Upper lobe of left lung (tissue), 6 donors: ENCODE measurements around the gene MYO1F. TPM values are rescaled to one million over a fixed set of nuclear protein-coding genes. Genes with fewer than 3 reads are reported as not detected.

Source experiments
- ATAC-seq, 2 donors: fragments of 200-7000 bp; cut with Tn5 transposase; one replicate each; pipeline ENCODE4 v1.9.1; 2022; ENCODE audit warnings: mild to moderate bottlenecking in 2 of 2, moderate library complexity in 2 of 2; ENCODE audit not compliant: low FRiP score in 2 of 2
- DNase-seq, 2 donors: peaks; one replicate each; pipeline ENCODE4 v3.0.0-alpha.2; 2019 to 2020
- H3K27ac ChIP-seq, 4 donors: fragments of 200-600 bp; sonication (generic); one replicate each; pipeline ENCODE4 v1.5.1; 2016 to 2019
- H3K27me3 ChIP-seq, 4 donors: fragments of 200-600 bp; sonication (generic); one replicate each; pipeline ENCODE4 v1.5.1; 2017 to 2019
- H3K36me3 ChIP-seq, 4 donors: fragments of 200-600 bp; sonication (generic); one replicate each; pipeline ENCODE4 v1.5.1; 2016 to 2019
- H3K4me1 ChIP-seq, 4 donors: fragments of 200-600 bp; sonication (generic); one replicate each; pipeline ENCODE4 v1.5.1; 2018 to 2019
- H3K4me3 ChIP-seq, 4 donors: fragments of 200-600 bp; sonication (generic); one replicate each; pipeline ENCODE4 v1.5.1; 2017 to 2019; ENCODE audit warnings: mild to moderate bottlenecking in 2 of 4, moderate library complexity in 1 of 4
- H3K9me3 ChIP-seq, 4 donors: fragments of 200-600 bp; sonication (generic); one replicate each; pipeline ENCODE4 v1.5.1; 2018 to 2019
- CTCF ChIP-seq, 6 experiments: fragments of 450-650 bp in 4 of 6; fragments of 200-600 bp in 2 of 6; sonication (generic) in 2 of 6; IDR thresholded peaks; one replicate each; pipeline ENCODE4 v1.5.1; 2016 to 2019; ENCODE audit warnings: antibody characterized with exemption in 6 of 6
- EP300 ChIP-seq, 4 donors: sonication (generic); formaldehyde crosslinking; IDR thresholded peaks; one replicate each; pipeline ENCODE4 v1.5.1; 2017; ENCODE audit warnings: antibody characterized with exemption in 4 of 4, control low read depth in 2 of 4
- POLR2A ChIP-seq, 4 donors: fragments of 450-650 bp; IDR thresholded peaks; one replicate each; pipeline ENCODE4 v1.5.1; 2016 to 2017; ENCODE audit warnings: antibody characterized with exemption in 4 of 4, mild to moderate bottlenecking in 2 of 4
- POLR2AphosphoS5 ChIP-seq, 2 donors: sonication (generic); formaldehyde crosslinking; IDR thresholded peaks; one replicate each; pipeline ENCODE4 v1.5.1; 2017; ENCODE audit warnings: antibody characterized with exemption in 2 of 2
- WGBS, 2 donors: methylation state at CpG; one replicate each; pipeline ENCODE4 v1.1.5; 2017 to 2018; 5-methylcytosine and 5-hydroxymethylcytosine counted together
- total RNA-seq, 6 donors: library from RNA; depleted of rRNA in 4 of 6; stranded (reverse); fragments of >200 nt in 4 of 6; gene quantifications; one replicate each; pipeline versions ENCODE4 v1.1.0 to v1.2.1, GENCODE V29; 2016 to 2021
- donor health status: DM: no; HTN: no; CAD: no; lungs with moderate emphysema.
- donor health status: DM: no; HTN: yes; CAD: no; lungs with severe emphysema.

MYO1F gene
- total RNA-seq, 6 donors from 2014 or later, result 47.3 to 246 (median 127) TPM

- Histone ChIP-seq H3K4me1 (peaks cover 5 to 12% (median 7%) of the 10 kb centered on the region in 4 donors), H3K36me3 (peaks cover 4 to 45% (median 28%) of the 10 kb centered on the region in 4 donors), H3K27me3 (no peaks in the 10 kb centered on the region), H3K9me3 (no peaks in the 10 kb centered on the region), H3K4me3 (no peak overlapping the region), H3K27ac (no peak overlapping the region)
- no peak for DNase-seq
- TF ChIP-seq POLR2AphosphoS5 (IDR thresholded peaks at IDR 0.05) (no peak), POLR2A (IDR thresholded peaks at IDR 0.05) (no peak), EP300 (IDR thresholded peaks at IDR 0.05) (no peak), CTCF (IDR thresholded peaks at IDR 0.05) (no peak)
- ATAC-seq, result no peak
- WGBS, 2 donors, result 79 to 87% methylated on average over 7 of the region's 7 CpGs
Measured at GRCh38 chr19:8531470-8531869, 45.8 kb downstream of the MYO1F start.

GRCh38 chr19:8530061-8530679 is 47.1 kb downstream of the MYO1F start:
- H3K4me3 ChIP-seq, result no peak overlapping the region
- no peaks in the 10 kb centered on the region for H3K9me3 ChIP-seq
- H3K4me1 ChIP-seq, result peaks cover 5 to 13% (median 7%) of the 10 kb centered on the region in 4 donors
- H3K27ac ChIP-seq, result no peak overlapping the region
- ATAC-seq (no peak), DNase-seq (no peak)
- H3K36me3 ChIP-seq, result peaks cover 4 to 42% (median 30%) of the 10 kb centered on the region in 4 donors
- no peaks in the 10 kb centered on the region for H3K27me3 ChIP-seq
- TF ChIP-seq POLR2A (IDR thresholded peaks at IDR 0.05) (no peak), EP300 (IDR thresholded peaks at IDR 0.05) (no peak), POLR2AphosphoS5 (IDR thresholded peaks at IDR 0.05) (no peak), CTCF (IDR thresholded peaks at IDR 0.05) (no peak)
- WGBS, 2 donors, result 93 to 94% methylated on average over 26 to 33 of the region's 35 CpGs

- no peaks in the 10 kb centered on the region for H3K27me3 ChIP-seq
- H3K27ac ChIP-seq, result peak overlapping the region in 1 of 4 donors; percentile 5
- no peaks in the 10 kb centered on the region for H3K9me3 ChIP-seq
- 84 to 98% methylated on average over 3 to 4 of the region's 4 CpGs for WGBS, 2 donors
- no peak overlapping the region for H3K4me3 ChIP-seq
- H3K36me3 ChIP-seq, result peaks cover 4 to 42% (median 33%) of the 10 kb centered on the region in 4 donors
- ATAC-seq, result no peak
- DNase-seq, result no peak
- H3K4me1 ChIP-seq, result peaks cover 5 to 13% (median 7%) of the 10 kb centered on the region in 4 donors
- no peak for TF ChIP-seq CTCF (IDR thresholded peaks at IDR 0.05)
Measured at GRCh38 chr19:8529369-8530006, 47.8 kb downstream of the MYO1F start.

GRCh38 chr19:8528500-8528899 is 48.7 kb downstream of the MYO1F start:
- peaks cover 5 to 13% (median 7%) of the 10 kb centered on the region in 4 donors for H3K4me1 ChIP-seq
- H3K27me3 ChIP-seq, result no peaks in the 10 kb centered on the region
- TF ChIP-seq POLR2AphosphoS5 (IDR thresholded peaks at IDR 0.05) (no peak), EP300 (IDR thresholded peaks at IDR 0.05) (no peak), POLR2A (IDR thresholded peaks at IDR 0.05) (no peak), CTCF (IDR thresholded peaks at IDR 0.05) (no peak)
- peak overlapping the region in 2 of 4 donors; percentile 5 to 11 for H3K27ac ChIP-seq
- no peak overlapping the region for H3K4me3 ChIP-seq
- DNase-seq (no peak), ATAC-seq (no peak)
- H3K36me3 ChIP-seq, result peaks cover 4 to 42% (median 33%) of the 10 kb centered on the region in 4 donors
- 52 to 62% methylated on average over 4 of the region's 4 CpGs for WGBS, 2 donors
- H3K9me3 ChIP-seq, result no peaks in the 10 kb centered on the region
